Stimulated activated memory B cell treated with anti-CD40 and anti-IgM and Interleukin-4, amounts not matched to agents 10 μg/mL and 1 μg/mL and 100 μg/mL, for 72 hours (primary cell): ENCODE data around the gene HLA-DRB1.
"Not testable (repeated sequence)": the region's sequence is repeated elsewhere in the genome, so short reads cannot be mapped to it uniquely, and the experiment has no call there.

Experiments used
- ATAC-seq: fragments of 150-1000 bp; cut with Tn5 transposase; 2 replicates; pipeline ENCODE4 v1.10.0; 2021
- H3K27ac Mint-ChIP-seq: one replicate; pipeline ENCODE4 v1.8.0; 2022; ENCODE audit warnings: mild to moderate bottlenecking, mixed read lengths
- H3K27me3 Mint-ChIP-seq: one replicate; pipeline ENCODE4 v1.8.0; 2022; ENCODE audit warnings: mixed read lengths
- H3K36me3 Mint-ChIP-seq: one replicate; pipeline ENCODE4 v1.8.0; 2022; ENCODE audit warnings: mixed read lengths
- H3K4me1 Mint-ChIP-seq: one replicate; pipeline ENCODE4 v1.8.0; 2022; ENCODE audit warnings: mixed read lengths
- H3K4me3 Mint-ChIP-seq: one replicate; pipeline ENCODE4 v1.8.0; 2022; ENCODE audit warnings: mild to moderate bottlenecking, moderate library complexity, mixed read lengths
- H3K9me3 Mint-ChIP-seq: one replicate; pipeline ENCODE4 v1.8.0; 2022; ENCODE audit warnings: mixed read lengths

The HLA-DRB1 gene

DNA sequence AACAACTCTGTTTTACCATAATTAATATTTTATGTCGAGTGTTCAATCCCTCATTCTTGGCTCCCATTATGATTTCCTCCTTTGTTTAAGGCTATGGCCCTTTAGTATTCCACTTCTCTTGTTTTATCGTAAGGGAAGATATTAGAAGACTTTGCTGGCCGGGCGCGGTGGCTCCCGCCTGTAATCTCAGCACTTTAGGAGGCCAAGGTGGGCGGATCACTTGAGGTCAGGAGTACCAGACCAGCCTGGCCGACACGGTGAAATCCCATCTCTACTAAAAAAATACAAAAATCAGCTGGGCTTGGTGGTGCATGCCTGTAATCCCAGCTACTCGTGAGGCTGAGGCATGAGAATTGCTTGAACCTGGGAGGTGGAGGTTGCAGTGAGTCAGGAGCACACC is 1.1 kb upstream of the HLA-DRB1 start:
- not testable (repeated sequence) for H3K9me3 Mint-ChIP-seq, H3K27me3 Mint-ChIP-seq, ATAC-seq
- Mint-ChIP-seq H3K4me1 (peaks cover 21% of the 10 kb centered on the region), H3K27ac (peak overlapping the region; percentile 100), H3K4me3 (peak overlapping the region; percentile 87), H3K36me3 (peaks cover 44% of the 10 kb centered on the region)

DNA sequence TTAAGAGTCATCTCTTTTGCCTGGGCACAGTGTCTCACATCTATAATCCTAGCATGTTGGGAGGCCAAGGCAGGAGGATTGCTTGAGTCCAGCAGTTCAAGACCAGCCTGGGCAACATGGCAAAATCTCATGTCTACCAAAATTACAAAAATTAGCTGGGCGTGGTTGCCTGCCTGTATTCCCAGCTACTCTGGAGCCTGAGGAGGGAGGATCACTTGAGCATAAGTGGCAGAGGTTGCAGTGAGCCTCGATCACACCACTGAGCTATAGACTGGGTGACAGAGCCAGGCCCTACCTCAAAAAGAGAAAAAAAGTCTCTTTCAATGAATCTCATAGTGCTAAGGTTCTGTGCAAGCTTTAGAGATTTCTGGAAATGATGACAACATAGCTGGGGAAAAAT is 1.5 kb downstream of the HLA-DRB1 start:
- Mint-ChIP-seq H3K27ac (peak overlapping the region; percentile 100), H3K9me3 (no peaks in the 10 kb centered on the region), H3K27me3 (no peaks in the 10 kb centered on the region), H3K4me1 (peaks cover 46% of the 10 kb centered on the region), H3K4me3 (peak overlapping the region; percentile 87), H3K36me3 (peaks cover 69% of the 10 kb centered on the region)
- ATAC-seq: no peak

DNA sequence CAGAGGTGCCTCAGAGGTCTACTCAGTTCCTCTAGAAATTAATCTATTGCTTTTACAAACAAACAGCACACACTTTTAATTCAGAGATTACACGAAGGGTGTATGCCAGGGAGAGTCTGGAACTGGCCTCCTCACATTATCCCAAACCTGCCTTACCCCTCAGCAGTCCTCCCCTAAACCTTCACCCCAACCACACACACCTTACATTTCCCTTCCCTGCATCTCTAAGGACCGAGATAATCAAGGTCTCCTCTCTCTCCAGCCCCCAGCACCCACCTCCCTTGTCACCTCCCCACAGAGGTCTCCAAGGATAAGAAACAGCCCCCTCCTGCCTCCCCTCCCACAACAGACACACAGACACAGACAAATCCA is 6.1 kb downstream of the HLA-DRB1 start:
- peak; percentile 18 for ATAC-seq
- peaks cover 60% of the 10 kb centered on the region for H3K4me1 Mint-ChIP-seq
- H3K4me3 Mint-ChIP-seq: peak overlapping the region; percentile 90
- peaks cover 85% of the 10 kb centered on the region for H3K36me3 Mint-ChIP-seq
- no peaks in the 10 kb centered on the region for H3K9me3 Mint-ChIP-seq
- no peaks in the 10 kb centered on the region for H3K27me3 Mint-ChIP-seq
- peak overlapping the region; percentile 100 for H3K27ac Mint-ChIP-seq

DNA sequence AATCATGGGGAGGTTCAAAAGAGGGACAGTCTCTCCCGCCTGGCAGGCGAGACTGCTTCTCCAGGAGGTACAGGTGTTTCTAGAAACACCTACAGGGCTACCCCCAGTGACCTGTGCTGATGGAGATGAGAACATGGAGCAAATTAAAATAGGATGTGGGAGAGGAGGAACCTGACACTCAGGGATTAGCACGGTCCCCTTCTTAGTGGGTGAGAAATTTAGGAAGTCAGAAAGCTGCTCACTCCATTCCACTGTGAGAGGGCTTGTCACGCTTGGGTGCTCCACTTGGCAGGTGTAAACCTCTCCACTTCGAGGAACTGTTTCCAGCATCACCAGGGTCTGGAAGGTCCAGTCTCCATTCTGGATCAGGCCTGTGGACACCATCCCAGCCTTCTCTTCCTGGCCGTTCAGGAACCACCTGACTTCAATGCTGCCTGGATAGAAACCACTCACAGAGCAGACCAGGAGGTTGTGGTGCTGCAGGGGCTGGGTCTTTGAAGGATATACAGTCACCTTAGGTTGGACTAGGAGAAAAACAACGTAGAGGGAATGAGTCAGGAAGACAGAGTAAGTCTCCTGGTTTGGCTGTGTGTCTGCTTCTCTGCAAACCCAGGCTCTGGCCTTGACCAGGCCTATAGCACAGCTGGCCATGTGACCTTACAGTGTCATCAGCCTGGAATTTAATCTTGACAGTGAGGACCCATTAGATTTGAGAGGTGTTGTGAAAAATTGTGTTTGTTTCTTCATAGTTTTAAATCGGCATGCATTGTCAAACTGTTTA is 8.1 kb downstream of the HLA-DRB1 start:
- no peaks in the 10 kb centered on the region for H3K27me3 Mint-ChIP-seq
- peak overlapping the region; percentile 74 for H3K27ac Mint-ChIP-seq
- H3K36me3 Mint-ChIP-seq: peaks cover 65% of the 10 kb centered on the region
- no peak for ATAC-seq
- peaks cover 55% of the 10 kb centered on the region for H3K4me1 Mint-ChIP-seq
- peak overlapping the region; percentile 52 for H3K4me3 Mint-ChIP-seq
- H3K9me3 Mint-ChIP-seq: no peaks in the 10 kb centered on the region

DNA sequence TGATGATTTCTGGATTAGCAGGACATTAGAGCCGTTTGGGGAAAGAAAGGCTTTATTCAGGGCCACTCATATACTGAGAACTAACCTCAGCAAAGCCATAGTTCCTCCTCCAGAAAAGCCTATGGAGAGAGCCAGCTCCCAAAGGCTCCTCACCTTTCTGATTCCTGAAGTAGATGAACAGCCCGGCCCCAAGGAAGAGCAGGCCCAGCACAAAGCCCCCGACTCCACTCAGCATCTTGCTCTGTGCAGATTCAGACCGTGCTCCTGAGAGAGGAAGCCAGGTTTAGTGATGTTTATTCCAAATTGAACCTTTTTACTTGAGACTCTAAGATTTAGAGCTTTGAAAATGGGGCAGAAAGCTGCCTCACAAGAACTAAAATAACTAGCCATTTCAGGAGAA is 9.1 kb downstream of the HLA-DRB1 start:
- no peak for ATAC-seq
- H3K9me3 Mint-ChIP-seq: no peaks in the 10 kb centered on the region
- no peaks in the 10 kb centered on the region for H3K27me3 Mint-ChIP-seq
- H3K27ac Mint-ChIP-seq: peak overlapping the region; percentile 74
- H3K4me1 Mint-ChIP-seq: peaks cover 47% of the 10 kb centered on the region
- peak overlapping the region; percentile 52 for H3K4me3 Mint-ChIP-seq
- peaks cover 56% of the 10 kb centered on the region for H3K36me3 Mint-ChIP-seq

DNA sequence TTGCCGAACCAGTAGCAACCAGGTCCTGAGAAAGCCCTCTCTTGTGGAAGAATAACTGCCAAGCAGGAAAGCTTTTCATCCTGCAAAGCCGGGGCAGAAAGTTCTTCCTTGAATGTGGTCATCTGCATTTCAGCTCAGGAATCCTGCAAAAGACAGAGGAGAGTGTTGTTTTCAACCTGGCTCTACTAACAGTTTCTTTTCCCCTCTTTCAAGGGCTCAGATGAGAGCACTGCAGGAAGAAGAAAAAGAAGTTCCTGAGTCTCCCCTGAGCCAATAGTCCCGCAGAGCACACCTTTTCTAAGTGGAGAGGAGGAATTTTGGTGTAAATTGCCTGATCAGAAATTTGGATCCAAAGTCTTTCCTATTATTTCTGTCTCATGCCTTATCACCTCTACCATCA is 10.7 kb downstream of the HLA-DRB1 start:
- ATAC-seq: no peak
- Mint-ChIP-seq H3K27ac (peak overlapping the region; percentile 40), H3K36me3 (peaks cover 40% of the 10 kb centered on the region), H3K9me3 (no peaks in the 10 kb centered on the region), H3K4me1 (peaks cover 39% of the 10 kb centered on the region), H3K27me3 (no peaks in the 10 kb centered on the region), H3K4me3 (no peak overlapping the region)

DNA sequence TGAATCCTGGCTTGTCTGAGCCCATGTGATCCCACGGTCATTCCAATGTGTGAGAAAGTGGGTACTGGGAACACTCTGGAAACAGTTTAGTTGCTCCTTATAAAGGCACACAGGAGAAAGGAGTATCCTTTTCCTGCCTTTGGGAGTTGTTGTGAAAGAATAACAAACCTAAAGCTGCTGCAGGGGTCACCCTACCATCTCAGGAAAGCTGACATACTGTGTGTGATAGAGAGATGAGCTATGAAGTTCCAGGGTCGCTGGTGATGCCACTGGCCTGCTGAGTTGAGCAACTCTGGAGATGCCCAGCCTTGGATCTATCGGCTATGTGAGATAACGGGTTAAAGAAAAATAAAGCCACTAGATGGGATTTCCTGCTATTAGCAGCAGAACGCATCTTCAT is 12.2 kb downstream of the HLA-DRB1 start:
- H3K27me3 Mint-ChIP-seq, H3K4me3 Mint-ChIP-seq, H3K27ac Mint-ChIP-seq, H3K9me3 Mint-ChIP-seq, ATAC-seq: not testable (repeated sequence)
- peaks cover 32% of the 10 kb centered on the region for H3K4me1 Mint-ChIP-seq
- peaks cover 31% of the 10 kb centered on the region for H3K36me3 Mint-ChIP-seq

DNA sequence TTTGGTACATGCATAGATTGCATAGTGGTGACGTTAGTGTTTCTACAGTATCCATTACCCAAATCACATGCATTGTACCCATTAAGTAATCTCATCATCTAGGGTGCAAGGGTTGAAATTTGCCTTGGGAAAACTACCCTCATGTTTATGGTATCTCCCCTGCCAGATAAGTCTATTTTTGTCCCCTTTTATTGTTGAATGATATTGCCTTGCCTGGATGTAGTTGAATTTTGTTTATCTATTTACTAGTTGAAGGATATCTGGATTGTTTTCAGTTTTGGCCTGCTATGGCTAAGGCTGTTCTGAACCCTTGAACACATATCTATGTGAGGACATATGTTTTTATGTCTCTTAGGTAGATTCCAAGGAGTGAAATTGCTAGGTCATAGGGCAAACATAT is 13.4 kb downstream of the HLA-DRB1 start:
- H3K9me3 Mint-ChIP-seq: no peaks in the 10 kb centered on the region
- no peak overlapping the region for H3K4me3 Mint-ChIP-seq
- H3K27me3 Mint-ChIP-seq: no peaks in the 10 kb centered on the region
- peaks cover 19% of the 10 kb centered on the region for H3K4me1 Mint-ChIP-seq
- H3K36me3 Mint-ChIP-seq: peaks cover 19% of the 10 kb centered on the region
- ATAC-seq: no peak
- no peak overlapping the region for H3K27ac Mint-ChIP-seq

DNA sequence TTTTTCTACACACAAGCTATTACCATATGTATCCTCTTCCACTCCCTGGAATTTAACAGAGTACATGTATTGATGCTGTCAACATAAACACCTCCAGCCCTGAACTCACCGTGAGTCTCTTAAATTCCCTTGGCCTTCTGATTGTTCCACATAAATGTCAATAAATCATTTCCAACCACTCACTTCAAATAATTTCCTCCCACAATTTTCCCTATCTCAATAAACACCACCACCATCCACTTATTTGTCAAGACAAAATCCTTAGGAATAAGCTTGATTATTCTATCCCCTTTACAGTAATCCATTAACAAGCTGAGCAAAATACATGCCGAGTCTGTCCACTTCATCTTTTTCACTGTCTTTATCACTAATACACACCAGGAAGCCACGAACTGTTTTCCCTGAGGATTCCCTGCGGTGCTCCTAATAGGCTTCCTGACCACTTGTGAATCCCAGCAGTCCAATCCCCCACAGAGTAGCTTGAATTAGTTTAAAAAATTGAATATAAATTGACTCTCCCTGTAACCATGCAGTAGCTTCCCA is 19.2 kb downstream of the HLA-DRB1 start:
- no peak overlapping the region for H3K4me3 Mint-ChIP-seq
- peaks cover 32% of the 10 kb centered on the region for H3K4me1 Mint-ChIP-seq
- no peak for ATAC-seq
- no peaks in the 10 kb centered on the region for H3K27me3 Mint-ChIP-seq
- H3K36me3 Mint-ChIP-seq: no peaks in the 10 kb centered on the region
- H3K9me3 Mint-ChIP-seq: no peaks in the 10 kb centered on the region
- peak overlapping the region; percentile 96 for H3K27ac Mint-ChIP-seq

DNA sequence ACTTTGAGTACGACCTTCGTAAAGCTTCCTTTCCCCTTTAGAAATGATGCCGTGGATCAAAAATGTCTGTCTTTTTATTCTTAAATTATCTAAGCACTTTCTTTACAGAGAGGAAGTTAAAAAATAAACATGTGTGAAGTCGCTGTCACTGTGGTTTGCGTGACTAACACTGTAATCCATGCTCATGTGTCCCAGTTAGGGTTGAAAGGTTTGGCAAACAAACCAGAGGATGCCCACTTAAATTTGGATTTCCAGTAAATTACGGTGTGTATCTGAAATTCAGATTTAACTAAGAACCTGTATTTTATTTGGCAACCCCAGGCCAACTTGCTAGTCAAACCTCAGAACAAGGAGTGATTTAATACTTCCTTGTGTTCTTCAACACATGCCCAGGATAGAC is 21.1 kb downstream of the HLA-DRB1 start:
- Mint-ChIP-seq H3K9me3 (no peaks in the 10 kb centered on the region), H3K36me3 (no peaks in the 10 kb centered on the region), H3K27ac (peak overlapping the region; percentile 96), H3K4me1 (peaks cover 24% of the 10 kb centered on the region), H3K27me3 (no peaks in the 10 kb centered on the region), H3K4me3 (peak overlapping the region; percentile 63)
- no peak for ATAC-seq

DNA sequence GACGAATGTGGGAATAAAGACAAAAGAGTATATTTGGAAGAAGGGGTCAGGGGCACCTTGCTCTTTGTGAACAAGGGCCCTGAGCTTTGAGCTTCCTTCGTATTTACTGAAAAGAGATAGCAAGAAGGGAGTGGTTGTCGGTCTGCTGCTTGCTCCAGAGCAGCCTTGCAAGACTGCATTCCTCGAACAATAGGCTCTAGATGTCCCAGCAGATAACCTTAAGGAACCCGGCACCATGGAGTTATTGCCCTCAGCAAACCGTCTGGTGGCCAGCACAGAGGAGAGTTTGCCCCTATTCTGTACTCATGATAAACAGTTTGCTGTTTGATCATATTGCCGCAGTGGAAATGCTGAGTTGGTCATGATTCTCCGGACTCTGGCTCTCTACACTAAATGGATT is 22.7 kb downstream of the HLA-DRB1 start:
- peaks cover 24% of the 10 kb centered on the region for H3K4me1 Mint-ChIP-seq
- no peaks in the 10 kb centered on the region for H3K9me3 Mint-ChIP-seq
- no peak for ATAC-seq
- H3K4me3 Mint-ChIP-seq: no peak overlapping the region
- H3K27me3 Mint-ChIP-seq: no peaks in the 10 kb centered on the region
- H3K36me3 Mint-ChIP-seq: no peaks in the 10 kb centered on the region
- no peak overlapping the region for H3K27ac Mint-ChIP-seq

DNA sequence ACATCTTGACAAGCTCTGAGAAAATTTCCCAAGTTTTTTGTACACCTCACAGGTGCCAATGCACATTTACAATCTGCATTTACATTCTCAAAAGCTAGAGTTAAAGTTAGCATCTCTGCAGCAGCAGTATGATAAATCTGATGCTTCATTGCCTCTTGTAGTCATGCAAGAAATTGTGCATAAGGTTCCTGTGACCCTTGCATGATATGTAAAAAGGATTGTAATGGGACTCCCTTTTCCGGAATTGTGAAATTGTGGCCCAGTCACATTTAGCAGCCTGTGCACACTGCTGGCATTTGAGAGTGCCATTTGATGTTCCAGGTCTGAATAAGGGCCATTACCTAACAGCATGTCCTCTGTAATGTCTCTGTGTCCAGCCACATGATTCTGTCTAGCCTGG is 24.1 kb downstream of the HLA-DRB1 start:
- Mint-ChIP-seq H3K4me3 (no peak overlapping the region), H3K9me3 (no peaks in the 10 kb centered on the region), H3K36me3 (no peaks in the 10 kb centered on the region), H3K27me3 (no peaks in the 10 kb centered on the region), H3K4me1 (peaks cover 17% of the 10 kb centered on the region), H3K27ac (no peak overlapping the region)
- ATAC-seq: no peak

DNA sequence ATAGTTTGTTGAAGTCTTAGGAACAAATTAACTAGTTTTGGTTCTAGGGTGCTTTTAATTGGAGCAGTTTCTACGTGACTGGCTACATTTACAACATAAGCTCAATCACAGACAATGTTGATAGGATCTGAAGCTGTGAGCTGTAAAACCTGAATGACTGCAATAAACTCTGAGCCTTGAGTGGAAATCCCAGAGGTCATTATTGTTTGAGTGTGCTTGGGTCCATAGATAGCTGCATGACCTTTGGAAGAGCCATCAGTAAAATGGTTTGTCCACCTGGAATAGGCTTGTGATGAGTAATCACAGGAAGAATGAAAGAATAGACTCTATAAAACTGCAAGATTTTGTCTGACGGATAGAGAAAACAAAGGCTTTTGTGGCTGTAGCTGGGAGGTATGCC is 26.7 kb downstream of the HLA-DRB1 start:
- Mint-ChIP-seq H3K9me3 (no peaks in the 10 kb centered on the region), H3K4me1 (peaks cover 7% of the 10 kb centered on the region), H3K36me3 (peaks cover 8% of the 10 kb centered on the region), H3K27ac (no peak overlapping the region), H3K4me3 (no peak overlapping the region), H3K27me3 (no peaks in the 10 kb centered on the region)
- ATAC-seq: no peak

DNA sequence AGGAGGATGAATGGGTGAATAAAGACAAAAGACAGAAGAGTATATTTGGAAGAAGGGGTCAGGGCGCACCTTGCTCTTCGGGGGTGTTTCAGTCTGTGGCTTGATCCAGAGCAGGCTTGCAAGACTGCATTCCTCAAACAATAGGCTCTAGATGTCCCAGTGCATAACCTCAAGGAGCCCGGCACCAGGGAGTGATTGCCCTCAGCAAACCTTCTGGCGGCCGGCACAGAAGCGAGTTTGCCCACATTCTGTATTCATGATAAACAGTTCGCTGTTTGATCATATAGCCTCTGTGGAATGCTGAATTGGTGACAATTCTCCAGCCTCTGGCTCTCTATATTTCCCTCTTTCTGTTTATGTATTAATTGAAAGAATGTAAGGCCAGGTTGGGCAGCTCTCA is 29.9 kb downstream of the HLA-DRB1 start:
- ATAC-seq: no peak
- Mint-ChIP-seq H3K9me3 (no peaks in the 10 kb centered on the region), H3K27me3 (no peaks in the 10 kb centered on the region), H3K4me3 (no peak overlapping the region), H3K27ac (no peak overlapping the region), H3K4me1 (peaks cover 8% of the 10 kb centered on the region), H3K36me3 (peaks cover 8% of the 10 kb centered on the region)

DNA sequence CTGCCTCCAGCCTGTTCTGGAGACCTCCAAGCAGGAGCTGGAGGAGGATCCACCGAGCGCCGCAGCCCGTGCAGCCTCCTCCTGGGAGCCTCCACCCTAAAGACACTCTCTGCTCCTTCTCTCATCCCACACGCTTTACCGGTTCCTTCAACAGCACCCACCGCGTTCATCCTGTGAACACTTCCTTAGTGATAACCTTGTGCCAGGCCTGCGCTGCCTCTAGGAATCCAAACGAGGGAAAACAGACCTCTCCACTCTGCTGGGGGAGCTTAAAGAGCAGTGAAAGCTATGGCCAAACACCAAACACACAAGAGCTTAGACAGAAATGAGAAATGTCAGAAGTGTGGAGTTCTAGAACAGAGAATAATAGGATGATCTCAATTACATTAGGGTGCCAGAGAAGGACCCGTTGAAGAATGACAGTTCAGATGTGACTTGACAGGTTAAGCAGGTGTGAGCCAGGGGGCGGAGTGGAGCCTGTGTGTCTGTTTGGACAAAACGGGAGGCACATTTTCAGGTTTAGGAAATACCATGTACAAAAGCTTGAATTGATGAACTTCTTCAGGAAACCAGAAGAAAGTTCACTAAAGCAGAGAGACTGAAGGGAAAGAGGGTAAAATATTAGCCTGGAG is 31.1 kb downstream of the HLA-DRB1 start:
- H3K27me3 Mint-ChIP-seq: no peaks in the 10 kb centered on the region
- H3K4me1 Mint-ChIP-seq: peaks cover 20% of the 10 kb centered on the region
- H3K4me3 Mint-ChIP-seq: peak overlapping the region; percentile 63
- H3K9me3 Mint-ChIP-seq: no peaks in the 10 kb centered on the region
- peak overlapping the region; percentile 68 for H3K27ac Mint-ChIP-seq
- H3K36me3 Mint-ChIP-seq: peaks cover 8% of the 10 kb centered on the region
- peak; percentile 31 for ATAC-seq
